SH-SY5Y (cell line): ENCODE results near the gene MAP3K4.

Experiments used
- GATA2 ChIP-seq: IDR thresholded peaks from 2 replicates; pipeline ENCODE4 v1.6.1; 2011; ENCODE audit warnings: mild to moderate bottlenecking, low read depth, low read length
- GATA3 ChIP-seq: IDR thresholded peaks from 2 replicates; pipeline ENCODE4 v1.6.1; 2011; ENCODE audit warnings: low read depth, mild to moderate bottlenecking, low read length, moderate library complexity

DNA sequence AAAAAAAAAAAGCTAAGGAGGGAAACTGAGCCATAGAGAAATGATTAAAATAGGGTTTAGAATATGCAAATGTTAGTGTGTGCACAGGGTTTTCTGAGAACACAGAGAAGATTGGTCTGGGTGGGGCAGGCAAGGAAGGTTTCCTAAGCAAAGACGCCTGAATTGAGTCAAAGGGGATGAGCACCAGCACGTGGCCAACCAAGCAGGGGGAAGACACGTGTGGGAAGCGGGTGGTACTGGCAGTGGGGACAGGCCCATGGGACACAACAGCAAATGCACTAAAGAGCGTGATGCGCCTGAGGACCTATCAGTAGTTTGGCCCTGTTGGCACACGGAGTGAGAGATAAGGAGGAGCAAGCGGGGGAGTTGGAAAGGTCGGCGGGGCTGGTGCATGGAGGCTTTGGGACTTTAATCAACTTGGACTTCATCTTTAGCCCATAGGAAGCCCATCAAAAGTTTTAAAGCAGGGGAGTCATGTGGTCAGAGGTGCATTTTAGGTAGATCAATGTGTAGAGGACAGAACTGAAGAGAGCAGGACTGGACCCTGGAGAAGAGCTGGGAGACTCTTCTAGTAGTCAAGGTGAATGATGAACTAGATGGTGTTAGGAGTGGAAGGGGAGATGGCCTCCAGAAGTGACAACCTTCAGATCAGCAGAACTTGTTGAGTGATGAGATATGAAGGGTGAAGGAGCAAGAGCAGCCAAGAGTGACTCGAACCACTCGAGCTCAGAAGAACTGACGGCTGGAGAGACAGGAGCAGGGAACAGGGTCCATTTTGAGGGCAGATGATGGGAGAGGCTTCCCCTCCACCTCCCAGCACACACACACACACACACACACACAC is 40.2 kb upstream of the MAP3K4 start:
- TF ChIP-seq GATA2 = no peak
- TF ChIP-seq GATA3 = no peak
